KMS-11 (cell line): ENCODE measurements around the gene MRGPRD.

Experiments
- H2AFZ ChIP-seq: fragments of 200-600 bp; sonication (generic); 2 replicates; pipeline ENCODE4 v1.6.1; 2016; ENCODE audit warnings: antibody characterized with exemption, mixed run types, low read depth
- H3K27ac ChIP-seq: fragments of 200-600 bp; sonication (generic); 2 replicates; pipeline ENCODE4 v1.6.1; 2016; ENCODE audit warnings: mild to moderate bottlenecking, mixed run types
- H3K27me3 ChIP-seq: fragments of 200-600 bp; sonication (generic); 2 replicates; pipeline ENCODE4 v1.6.1; 2017; ENCODE audit warnings: mild to moderate bottlenecking, low read depth, mixed run types, moderate library complexity; ENCODE audit not compliant: insufficient read depth
- H3K36me3 ChIP-seq: fragments of 200-600 bp; sonication (generic); 2 replicates; pipeline ENCODE4 v1.6.1; 2017; ENCODE audit warnings: mild to moderate bottlenecking, mixed run types; ENCODE audit not compliant: insufficient read depth
- H3K4me1 ChIP-seq: fragments of 200-600 bp; sonication (generic); 2 replicates; pipeline ENCODE4 v1.6.1; 2016; ENCODE audit warnings: mild to moderate bottlenecking, low read depth, mixed run types; ENCODE audit not compliant: poor library complexity, severe bottlenecking
- H3K4me2 ChIP-seq: fragments of 200-600 bp; sonication (generic); 2 replicates; pipeline ENCODE4 v1.7.0; 2016; ENCODE audit warnings: mild to moderate bottlenecking, mixed run types
- H3K4me3 ChIP-seq: fragments of 200-600 bp; sonication (generic); IDR thresholded peaks from 2 replicates; pipeline ENCODE4 v1.6.1; 2017; ENCODE audit warnings: low read depth, low read length, mixed read lengths; ENCODE audit not compliant: insufficient read depth
- H3K79me2 ChIP-seq: fragments of 200-600 bp; sonication (generic); 2 replicates; pipeline ENCODE4 v1.6.1; 2016; ENCODE audit warnings: low read depth, mixed run types; ENCODE audit not compliant: insufficient read depth
- H3K9ac ChIP-seq: fragments of 200-600 bp; sonication (generic); 2 replicates; pipeline ENCODE4 v1.6.1; 2016; ENCODE audit warnings: mild to moderate bottlenecking, mixed run types
- H4K20me1 ChIP-seq: fragments of 200-600 bp; sonication (generic); 2 replicates; pipeline ENCODE4 v1.6.1; 2016; ENCODE audit warnings: mild to moderate bottlenecking, mixed run types; ENCODE audit not compliant: insufficient read depth
- CTCF ChIP-seq: fragments of 200-600 bp; sonication (generic); conservative IDR thresholded peaks from 2 replicates; pipeline ENCODE4 v1.6.1; 2017; ENCODE audit warnings: low read depth, mild to moderate bottlenecking, antibody characterized with exemption, low read length, moderate library complexity, mixed read lengths

The MRGPRD gene

GRCh38 chr11:68980776-68981065 is at the start of gene MRGPRD:
Gene MRGPRD, minus strand, starts transcription at chr11:68980986. Its CDS starts 0 bp downstream, at chr11:68980986.
- no peaks in the 10 kb centered on the region for H3K36me3 ChIP-seq
- H2AFZ ChIP-seq: no peak within 1 kb of the TSS
- no peak within 1 kb of the TSS for H3K27ac ChIP-seq
- H3K9ac ChIP-seq: no peak within 1 kb of the TSS
- peaks cover 6% of the 10 kb centered on the region for H3K27me3 ChIP-seq
- no peaks in the 10 kb centered on the region for H4K20me1 ChIP-seq
- TF ChIP-seq CTCF: no peak
- H3K4me2 ChIP-seq: no peak within 1 kb of the TSS
- no peaks in the 10 kb centered on the region for H3K4me1 ChIP-seq
- H3K4me3 ChIP-seq: no peak within 1 kb of the TSS
- H3K79me2 ChIP-seq: no peaks in the 10 kb centered on the region

GRCh38 chr11:69030301-69030700 is 49.5 kb upstream of the MRGPRD start:
- no peak overlapping the region for H3K27ac ChIP-seq
- no peaks in the 10 kb centered on the region for H3K4me1 ChIP-seq
- H3K36me3 ChIP-seq: no peaks in the 10 kb centered on the region
- H4K20me1 ChIP-seq: no peaks in the 10 kb centered on the region
- H2AFZ ChIP-seq: no peak overlapping the region
- H3K27me3 ChIP-seq: no peaks in the 10 kb centered on the region; the same call in 1 of the 2 replicates
- no peak overlapping the region for H3K4me3 ChIP-seq
- no peak overlapping the region for H3K9ac ChIP-seq
- TF ChIP-seq CTCF: no peak
- H3K79me2 ChIP-seq: no peaks in the 10 kb centered on the region
- H3K4me2 ChIP-seq: no peak overlapping the region

GRCh38 chr11:69027704-69028372 is 47.1 kb upstream of the MRGPRD start:
- no peak overlapping the region for H3K9ac ChIP-seq
- H3K4me1 ChIP-seq: no peaks in the 10 kb centered on the region
- no peaks in the 10 kb centered on the region for H3K79me2 ChIP-seq
- H3K27me3 ChIP-seq: no peaks in the 10 kb centered on the region; the same call in 1 of the 2 replicates
- no peaks in the 10 kb centered on the region for H4K20me1 ChIP-seq
- no peaks in the 10 kb centered on the region for H3K36me3 ChIP-seq
- no peak overlapping the region for H2AFZ ChIP-seq
- H3K27ac ChIP-seq: no peak overlapping the region
- H3K4me3 ChIP-seq: no peak overlapping the region
- TF ChIP-seq CTCF: no peak
- H3K4me2 ChIP-seq: no peak overlapping the region

GRCh38 chr11:69024509-69024908 is 43.7 kb upstream of the MRGPRD start:
- Histone ChIP-seq H3K27me3 (peaks cover 7% of the 10 kb centered on the region; the same call in 1 of the 2 replicates), H3K4me1 (no peaks in the 10 kb centered on the region), H3K9ac (no peak overlapping the region), H4K20me1 (no peaks in the 10 kb centered on the region), H3K4me2 (no peak overlapping the region), H3K27ac (no peak overlapping the region), H2AFZ (no peak overlapping the region), H3K4me3 (no peak overlapping the region), H3K79me2 (no peaks in the 10 kb centered on the region), H3K36me3 (no peaks in the 10 kb centered on the region)
- no peak for TF ChIP-seq CTCF
